Stimulated activated CD4-positive, alpha-beta T cell treated with anti-CD3 and anti-CD28 coated beads, Interleukin-2, amount 100 ng/mL, for 4 hours (primary cell): Measurements from ENCODE around the gene PRKCQ.

ENCODE experiments used
- DNase-seq: peaks from one replicate; pipeline ENCODE4 v3.0.0-alpha.2; 2020; ENCODE audit warnings: low read depth

The PRKCQ gene

DNA sequence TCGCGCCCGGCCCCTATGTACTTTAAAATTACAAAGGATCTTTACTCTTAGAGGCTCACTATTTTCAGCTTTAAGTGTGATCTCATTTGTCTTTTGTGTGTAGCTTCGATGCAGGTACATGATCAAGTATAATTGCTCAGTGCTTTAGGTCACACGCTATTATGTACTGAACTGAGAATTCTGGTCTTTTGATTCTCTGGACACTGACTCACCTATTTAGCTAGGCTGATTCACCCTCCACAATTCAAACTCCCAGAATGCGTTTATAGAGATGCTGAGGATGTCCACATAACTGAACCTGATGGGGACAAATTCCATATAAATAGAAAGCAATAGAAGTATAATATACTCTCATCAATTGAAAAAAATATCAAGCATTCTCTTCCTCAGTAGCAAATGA, 57.8 kb downstream of the PRKCQ start:
- no peak for DNase-seq

DNA sequence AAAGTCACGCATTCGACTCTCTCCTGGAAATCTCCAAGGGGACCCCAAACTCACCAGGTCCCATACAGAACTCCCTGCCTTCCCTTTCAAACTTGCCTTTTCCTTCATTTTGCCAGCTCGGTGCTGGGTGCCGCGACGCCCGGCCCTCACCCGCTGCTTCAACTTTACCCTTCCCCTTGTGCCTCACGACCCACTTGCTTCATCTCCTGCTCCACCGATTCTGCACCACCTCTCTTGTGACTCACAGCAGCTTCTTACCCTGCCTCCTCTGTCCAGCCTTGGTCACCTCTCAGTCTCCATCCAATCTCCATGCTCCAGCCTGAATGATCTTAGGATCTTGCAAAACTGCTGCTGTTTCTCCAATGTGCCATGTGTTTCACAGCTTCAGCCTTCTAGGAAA, 59.9 kb downstream of the PRKCQ start:
- DNase-seq = no peak

DNA sequence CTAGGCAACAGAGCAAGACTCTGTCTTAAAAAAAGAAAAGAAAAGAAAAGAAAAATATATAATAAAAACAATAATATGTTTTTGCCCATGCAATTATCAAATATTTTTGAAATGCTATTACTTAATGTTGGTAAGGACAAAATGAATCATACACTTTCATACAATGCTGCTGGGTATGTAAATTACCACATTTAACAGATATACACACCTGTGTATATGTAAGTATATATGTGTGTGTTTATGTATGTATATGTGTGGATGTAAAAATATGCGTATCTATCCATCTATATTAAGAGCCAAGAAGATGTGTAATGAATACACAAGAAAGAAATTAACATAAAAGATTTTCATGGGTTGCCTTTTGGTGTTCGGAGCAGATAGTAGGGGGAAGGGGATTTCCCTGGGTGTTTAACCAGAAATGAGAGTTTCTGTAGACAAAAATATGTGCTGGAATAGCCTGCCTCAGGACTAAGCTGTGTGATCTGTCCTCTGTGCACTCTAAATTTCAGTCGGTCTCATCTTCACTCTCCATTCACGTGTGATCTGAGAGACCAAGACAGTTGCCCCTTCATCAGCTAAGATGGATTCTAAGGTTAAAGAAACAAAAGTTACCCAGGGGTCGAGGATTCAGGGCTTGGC, 61.2 kb downstream of the PRKCQ start:
- no peak for DNase-seq

DNA sequence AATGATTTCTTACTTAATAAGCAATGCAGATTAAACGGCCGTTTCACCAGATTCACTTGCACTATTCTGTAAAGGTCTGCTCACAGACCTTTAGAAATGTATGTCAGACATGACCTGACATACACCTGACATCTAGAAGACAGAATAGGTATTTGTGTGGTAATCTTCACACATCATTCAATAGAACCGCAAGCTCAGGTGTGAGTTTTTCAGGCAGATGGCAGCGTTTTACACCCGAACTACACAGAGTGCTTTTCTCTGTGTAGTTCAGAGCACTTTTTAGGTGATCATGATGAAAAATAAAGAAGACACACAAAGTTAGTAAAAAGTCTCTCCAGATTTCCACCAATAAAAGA, 63.2 kb downstream of the PRKCQ start:
- DNase-seq = no peak

DNA sequence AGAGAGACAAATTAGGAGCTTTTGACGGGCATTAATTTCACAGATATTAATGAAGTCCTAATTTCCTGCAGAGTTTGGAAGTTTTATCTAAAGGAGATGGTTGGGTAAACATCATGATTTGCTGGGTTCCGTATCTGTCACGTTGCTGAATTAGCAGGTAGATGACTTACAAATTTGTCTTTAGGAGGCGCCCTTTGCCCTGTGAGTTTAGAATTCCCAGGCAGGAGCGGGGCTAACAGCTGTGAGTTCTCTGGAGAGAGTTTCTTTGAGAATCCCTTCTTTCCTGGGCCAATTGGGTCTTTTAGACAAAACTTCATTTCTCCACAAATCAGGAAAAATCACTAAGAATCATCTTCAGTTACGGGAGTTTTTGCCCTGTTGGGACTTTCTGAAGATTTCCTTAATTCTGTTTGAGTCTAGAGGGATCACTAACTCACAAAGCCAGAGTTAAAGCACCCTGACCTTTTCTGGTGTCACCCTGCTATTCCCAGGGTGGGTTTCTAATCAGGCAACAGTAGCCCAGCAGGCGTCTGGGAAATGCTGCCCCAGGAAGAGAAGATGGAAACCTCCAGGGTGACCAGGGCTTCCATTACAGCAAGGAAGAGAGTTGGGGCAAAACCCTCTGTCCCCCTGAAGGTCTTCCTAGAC, 63.7 kb downstream of the PRKCQ start:
- no peak for DNase-seq

DNA sequence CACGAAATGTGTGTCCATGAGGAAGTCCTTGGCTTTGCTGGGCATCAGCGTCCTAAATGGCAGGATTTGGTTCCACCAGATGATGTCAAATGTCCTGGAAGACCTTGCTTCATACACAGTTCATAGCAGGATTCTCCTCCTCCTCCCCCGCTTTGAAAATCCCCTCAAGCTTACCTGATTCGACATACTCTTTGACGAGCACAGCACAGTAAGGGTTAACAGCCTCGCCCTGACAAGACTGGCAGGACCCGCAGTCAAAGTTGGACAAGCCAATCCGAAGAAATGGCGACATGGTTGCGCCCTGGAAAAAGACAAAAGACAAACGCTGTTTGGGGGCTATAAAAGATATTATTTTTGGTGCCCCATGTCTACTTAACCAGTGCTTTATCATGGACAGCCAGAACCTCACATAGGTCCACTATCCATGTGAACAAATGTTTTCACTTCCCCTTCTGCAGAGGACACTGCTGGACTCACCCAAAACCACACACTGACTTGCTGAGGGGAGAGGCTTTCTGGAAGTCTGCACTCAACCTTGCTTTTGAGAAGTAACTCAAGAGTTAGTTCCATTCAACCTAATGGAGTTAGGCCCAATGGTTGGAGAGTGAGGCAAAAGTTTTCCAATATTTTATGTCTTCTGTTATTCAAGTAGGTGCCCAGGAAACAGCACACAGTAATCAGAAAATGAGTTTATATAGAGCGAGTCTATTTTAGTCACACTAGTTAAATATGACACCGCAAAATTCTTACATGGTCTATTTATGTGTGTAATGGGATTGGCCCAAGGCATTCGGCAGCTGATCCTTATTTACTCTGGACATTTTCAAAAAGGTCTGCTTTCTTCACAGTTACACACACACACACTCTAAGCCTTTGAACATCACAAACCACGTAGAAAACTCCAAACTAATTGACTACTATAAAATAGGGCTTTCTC, 65.0 kb downstream of the PRKCQ start:
- no peak for DNase-seq

DNA sequence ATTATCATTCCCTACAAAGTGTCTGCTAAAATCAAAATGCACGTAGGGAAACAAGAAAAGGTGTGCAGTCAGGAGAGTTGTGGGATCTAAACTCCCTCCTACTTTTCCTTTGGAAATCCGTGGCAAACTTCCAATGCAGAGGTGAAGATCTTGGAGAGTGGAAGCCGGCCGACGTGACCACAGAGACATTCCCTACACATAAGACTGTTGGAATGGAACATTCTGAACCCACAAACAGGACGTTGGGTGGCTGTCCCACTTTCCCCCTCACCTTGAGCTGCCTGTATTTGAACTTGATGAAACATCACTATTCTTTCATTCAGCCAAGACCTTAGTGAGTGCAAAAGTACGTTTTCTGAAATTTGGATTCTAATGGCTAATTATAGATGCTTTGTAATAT, 65.9 kb downstream of the PRKCQ start:
- no peak for DNase-seq

DNA sequence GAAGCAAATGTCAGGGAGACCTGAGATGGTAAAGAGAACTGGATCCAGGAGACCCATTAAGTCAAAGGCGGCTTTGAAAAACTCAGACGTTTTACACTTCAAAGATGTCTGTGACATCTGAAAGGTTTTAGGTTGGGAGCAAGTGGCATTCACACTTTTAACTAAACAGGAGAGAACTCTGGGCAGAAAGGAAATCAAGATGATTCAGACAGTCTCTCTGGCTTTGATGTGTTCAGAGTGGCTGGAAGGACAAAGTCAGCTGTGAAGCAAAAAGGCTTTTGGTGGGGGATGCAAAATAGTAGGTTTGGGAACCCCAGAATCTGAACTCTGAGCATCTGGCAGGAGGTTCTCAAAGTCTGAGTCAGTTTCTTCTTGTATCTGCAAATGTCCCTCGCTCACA, 66.6 kb downstream of the PRKCQ start:
- no peak for DNase-seq

DNA sequence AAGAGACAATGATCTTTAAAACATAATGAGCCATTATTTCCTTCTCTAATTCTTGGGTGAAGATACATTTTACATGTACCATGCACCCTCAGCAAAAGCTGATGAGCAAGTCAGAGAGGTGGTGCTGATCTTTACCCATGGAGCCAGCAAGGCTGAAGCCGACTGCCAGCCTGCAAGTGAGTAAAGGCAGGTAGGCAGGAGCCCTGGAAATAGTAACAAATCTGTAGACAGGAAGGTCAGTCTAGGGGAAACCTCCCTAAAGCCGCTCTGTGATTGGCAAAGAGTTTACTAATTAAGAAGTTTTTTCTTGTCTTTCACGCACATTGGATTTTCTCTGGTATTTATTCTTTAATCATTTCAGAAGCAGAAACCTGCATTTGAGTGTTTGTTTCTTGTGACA, 67.9 kb downstream of the PRKCQ start:
- no peak for DNase-seq

DNA sequence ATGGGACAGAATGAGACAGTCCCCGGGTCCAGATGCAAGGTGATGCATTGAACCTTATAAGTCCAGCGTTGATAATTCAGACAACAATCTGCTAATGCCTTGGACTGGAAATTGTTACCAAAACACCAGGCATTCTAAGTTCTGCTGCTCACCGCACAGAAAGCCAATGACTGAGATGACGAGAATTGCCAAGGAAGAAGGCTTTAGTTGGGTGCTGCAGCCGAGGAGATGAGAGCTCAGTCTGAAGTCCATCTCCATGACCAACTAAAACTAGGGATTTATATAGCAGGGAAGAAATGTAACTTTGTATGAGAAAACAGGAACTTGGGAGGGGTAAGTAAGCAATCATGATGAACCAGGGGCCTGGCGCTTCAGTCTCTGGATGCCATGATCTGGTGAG, 68.7 kb downstream of the PRKCQ start:
- no peak for DNase-seq

DNA sequence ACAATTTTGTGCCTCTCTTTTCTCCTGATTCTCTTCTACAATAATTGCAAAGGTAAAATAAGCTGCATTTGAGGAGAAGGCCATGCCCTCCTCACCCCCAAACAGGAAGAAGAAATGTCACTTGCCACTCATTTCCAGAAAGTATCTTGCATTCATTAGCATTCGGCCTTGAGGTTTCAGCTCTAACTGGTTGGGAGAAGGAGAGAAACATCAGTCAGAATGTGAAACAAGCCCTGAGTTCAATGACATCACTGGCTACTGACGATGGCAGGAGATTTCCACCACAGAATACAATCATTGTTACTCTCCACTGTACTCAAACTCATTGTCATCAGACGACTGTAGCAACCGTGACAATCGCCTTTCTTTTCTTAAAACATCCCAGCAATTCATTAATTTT, 72.8 kb downstream of the PRKCQ start:
- DNase-seq = no peak

DNA sequence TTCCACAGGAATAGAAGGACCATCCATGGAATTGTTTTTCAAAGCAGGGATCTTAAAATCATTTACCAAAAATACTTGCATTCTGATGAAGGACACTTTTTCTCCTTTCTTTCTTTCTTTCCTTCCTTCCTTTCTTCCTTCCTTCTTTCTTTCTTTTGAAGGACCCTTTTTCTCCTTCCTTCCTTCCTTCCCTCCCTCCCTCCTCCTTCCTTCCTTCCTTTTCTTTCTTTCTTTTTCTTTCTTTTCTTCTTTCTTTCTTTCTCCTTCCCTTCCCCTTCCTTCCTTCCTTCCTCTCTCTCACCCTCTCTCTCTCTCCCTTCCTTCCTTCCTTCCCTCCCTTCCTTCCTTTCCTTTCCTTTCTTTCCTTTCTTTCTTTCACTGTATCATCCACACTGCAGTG, 74.8 kb downstream of the PRKCQ start:
- DNase-seq = no peak

DNA sequence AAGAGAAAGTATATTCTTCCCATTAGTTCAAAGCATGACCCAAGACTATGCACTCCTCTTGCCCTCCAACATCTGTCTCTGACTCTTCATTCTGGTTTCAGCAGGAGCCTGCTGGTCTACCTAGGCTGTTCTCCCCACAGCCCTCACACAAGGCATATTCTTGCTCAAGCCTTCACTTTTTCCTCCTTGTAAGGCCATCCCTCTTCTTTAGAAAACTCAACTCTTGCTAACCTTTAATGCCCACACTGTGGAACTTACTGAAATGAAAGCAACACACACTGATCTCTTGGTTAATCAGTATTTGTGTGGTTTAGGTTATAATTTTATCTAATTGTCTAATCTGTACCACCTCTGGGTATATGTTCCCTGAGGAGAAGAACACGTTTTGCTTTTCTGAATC, 75.8 kb downstream of the PRKCQ start:
- no peak for DNase-seq

DNA sequence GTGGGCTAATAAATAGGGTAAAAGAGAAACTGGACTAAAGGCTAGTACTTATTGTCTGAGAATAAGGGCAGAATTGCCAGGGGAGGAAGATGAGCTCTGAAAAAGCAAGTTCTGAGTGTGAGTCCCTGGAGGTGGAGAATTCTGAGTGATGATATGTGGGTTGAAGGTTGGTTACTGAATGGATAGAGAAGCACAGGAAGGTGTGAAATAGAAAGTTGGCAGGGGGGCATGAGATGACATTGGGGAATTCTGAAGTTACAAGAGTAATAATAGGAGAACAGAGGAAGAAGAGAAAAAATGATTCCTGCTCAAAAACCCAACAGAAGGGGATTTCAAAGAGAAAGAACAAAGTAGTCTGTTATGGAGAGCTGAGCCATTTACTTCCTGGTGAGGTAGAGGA, 76.9 kb downstream of the PRKCQ start:
- DNase-seq = no peak

DNA sequence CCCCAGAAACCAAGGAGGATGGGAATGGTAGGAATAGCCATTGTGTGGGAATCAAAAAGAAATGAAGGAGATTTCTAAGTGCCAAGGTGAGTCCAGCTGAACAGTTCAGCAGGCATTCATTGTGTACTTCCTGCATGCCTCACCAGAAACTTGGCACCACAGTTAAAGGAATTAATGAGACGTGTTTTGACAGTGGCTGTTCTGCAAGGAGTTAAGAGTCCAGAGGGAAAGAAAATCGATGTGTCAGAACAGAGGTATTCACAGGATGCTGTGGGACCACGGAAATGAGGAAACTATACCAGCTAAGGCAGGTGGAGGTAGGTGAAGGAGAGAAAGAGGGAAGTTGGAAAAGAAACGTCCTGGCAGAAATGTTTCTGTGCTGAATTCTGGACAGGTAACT, 78.1 kb downstream of the PRKCQ start:
- no peak for DNase-seq

DNA sequence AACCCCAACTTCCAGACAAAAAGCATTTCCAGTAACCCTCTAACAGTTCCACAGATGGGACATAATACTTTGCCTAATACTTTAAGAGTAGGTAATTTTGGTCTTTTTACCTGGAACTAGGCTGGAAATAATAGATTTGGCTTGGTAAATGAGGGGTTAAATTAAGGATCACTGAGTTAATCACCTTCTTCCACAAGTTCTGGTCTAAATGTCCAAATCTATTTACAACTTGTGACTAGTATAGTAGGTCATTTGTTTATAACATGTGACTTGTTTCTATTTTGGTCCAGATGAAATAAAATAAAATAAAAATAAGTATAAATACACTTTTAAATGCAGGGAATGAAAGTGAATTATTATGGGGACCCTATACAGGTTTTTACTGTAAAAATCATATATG, 80.1 kb downstream of the PRKCQ start:
- no peak for DNase-seq

DNA sequence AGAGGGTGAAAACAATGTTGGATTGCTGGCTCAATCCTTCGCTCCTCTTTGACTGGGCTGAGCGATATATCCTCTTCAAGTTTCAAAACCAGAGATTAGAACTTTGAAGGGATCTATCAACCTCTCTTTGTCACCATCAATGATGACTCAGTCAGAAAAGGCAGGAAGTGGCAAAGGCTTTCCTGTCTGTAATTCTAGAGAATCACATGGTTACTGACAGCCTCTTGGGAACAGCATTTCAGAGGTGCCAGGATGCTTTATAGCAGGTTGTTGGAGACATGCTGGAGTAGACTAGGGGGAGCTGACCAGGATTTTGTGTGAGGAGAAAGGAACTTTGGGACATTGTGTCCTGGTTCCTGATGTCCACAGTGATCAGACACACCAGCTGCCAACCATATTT, 81.3 kb downstream of the PRKCQ start:
- DNase-seq = peak; percentile 41

DNA sequence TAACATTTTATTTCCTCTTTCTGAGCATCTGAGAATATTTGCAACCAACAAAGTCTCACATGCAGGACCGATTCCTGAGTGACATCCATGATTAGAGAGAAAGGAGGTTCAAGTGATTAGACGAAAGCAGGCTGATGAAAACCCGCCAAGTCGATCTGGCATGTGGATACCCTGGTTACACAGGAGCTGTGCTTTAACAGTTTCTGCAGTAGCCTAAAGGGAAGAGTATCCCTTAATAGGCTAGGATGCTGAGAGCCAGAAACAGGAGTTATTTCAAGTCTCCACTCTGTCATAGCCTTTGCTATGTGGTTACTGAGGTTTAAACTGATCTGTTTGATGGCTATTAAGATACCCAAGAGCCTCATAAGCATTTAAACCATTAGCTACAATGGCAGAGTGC, 82.5 kb downstream of the PRKCQ start:
- DNase-seq = no peak

DNA sequence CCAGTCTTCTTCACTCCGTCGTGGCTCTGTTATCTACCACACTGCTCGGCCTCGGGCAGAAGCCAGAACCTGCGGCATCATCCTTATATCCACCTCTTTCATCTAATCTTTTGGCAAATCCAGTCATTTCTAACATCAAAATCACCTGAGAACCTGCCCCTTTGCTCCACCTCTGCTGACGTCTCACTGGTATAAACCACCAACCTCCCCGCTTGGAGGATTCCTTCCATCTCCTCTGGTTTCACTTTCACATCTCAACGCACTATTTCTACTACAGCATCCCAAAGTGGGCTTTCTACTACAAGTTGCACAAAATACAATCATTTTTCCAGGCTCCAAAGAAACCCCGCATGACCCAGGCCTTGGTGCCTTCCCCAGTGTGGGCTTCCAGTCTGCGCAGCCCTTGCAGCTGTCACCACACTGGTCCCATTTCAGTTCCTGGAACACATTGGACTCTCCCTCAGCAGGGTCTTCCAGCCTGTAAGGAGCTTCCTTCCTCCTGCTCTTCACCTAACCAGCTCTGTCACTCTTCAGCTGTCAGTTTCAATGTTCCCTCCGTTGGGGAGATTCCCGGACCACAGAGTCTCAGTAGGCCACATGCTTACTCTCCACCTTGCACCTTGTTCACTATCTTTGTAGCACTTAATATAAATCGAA, 85.0 kb downstream of the PRKCQ start:
- peak; percentile 61 for DNase-seq

DNA sequence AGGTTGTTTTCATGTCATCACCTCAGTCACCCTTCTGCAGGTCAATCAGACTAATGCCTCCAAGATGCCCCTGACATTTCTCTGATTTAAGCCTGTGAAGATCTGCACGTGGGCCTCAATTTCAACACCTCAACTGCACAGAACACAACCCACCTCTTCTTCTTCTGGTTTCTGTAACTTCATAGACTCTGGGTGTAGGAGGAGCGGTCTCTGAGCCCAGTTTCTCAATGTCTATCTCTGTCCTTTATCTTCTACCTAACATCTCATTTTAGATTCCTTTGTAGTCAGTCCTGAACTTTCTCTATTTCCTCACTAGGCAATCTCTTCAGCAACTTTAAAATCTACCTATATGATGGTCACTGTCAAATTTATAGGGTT, 85.6 kb downstream of the PRKCQ start:
- DNase-seq = no peak

DNA sequence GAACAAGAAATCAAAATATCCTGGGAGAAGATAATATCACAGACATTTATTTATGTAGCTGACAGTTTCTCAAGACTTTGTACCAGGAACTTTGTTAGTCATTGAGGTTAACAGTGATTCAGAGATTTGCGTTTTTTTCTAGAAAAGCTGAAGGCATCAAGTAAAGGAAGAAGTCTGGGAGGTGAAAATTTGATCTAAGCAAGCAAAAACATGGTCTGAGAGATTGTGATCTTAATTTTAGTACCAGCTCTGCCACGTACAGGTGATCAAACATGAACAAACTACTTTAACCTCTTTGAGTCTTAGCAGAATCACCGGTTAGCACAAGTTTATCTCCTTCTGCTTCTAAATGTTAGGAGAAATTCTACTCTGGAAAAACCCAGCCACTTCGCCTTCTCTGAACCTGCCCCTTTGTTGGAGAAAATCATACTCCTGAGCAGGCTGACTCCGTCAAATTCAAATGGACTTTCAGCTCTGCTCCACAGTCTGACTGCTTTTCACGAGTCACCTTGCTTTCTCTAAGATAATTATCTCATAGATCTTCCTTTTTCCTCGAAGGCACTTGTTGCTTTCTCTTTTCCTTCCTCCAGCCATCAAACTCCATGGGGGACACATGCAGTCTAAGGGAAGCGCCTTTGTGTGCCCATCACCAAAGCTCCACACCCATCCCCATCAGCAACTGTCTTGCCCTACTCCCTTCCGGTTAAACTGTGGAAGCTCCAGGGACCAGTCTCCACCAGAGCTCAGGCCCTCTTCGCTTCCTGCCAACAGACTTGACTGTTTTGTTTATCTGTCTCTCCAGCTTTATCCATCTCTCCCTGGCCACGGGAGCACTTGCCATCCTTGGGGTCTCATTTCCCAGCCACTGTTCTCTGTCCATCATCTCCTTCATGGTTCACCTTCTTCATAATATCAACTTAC, 86.3 kb downstream of the PRKCQ start:
- no peak for DNase-seq

DNA sequence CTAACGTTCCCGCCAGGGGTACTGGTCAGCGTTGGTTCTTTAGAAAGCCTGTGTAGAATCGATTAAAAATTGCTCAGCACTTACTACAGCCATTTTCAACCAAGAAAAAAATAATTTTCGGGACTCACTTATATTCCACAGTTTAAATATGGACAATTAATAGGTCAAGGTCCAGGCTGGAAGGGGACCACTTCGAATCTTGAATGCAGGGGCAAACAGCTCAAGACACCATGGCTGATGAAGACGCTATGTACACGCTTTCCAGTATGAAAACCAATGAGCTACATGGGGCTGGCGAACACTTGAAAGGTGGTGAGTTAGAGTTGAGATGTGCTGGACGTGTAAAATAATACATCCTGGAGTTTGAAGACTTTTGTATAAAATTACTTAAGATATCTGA, 87.2 kb downstream of the PRKCQ start:
- DNase-seq = no peak
